GM19395 (cell line): ENCODE results near the gene BIRC7.
"Not testable (repeated sequence)": the region's sequence is repeated elsewhere in the genome, so short reads cannot be mapped to it uniquely, and the experiment has no call there.

ENCODE experiments used
- ATAC-seq: cut with Tn5 transposase; IDR thresholded peaks from one replicate; pipeline ENCODE4 v1.9.1; 2021; ENCODE audit warnings: mild to moderate bottlenecking, moderate library complexity; ENCODE audit not compliant: unreplicated experiment

Gene BIRC7

GRCh38 chr20:63246490-63247288 lies 11.0 kb downstream of the BIRC7 start:
- no peak for ATAC-seq

- ATAC-seq = no peak
These were observed 12.0 kb downstream of the BIRC7 start for GRCh38 chr20:63247671-63248228.

- no peak for ATAC-seq
These were observed 13.3 kb downstream of the BIRC7 start for GRCh38 chr20:63248835-63249591.

- ATAC-seq = no peak
These were observed 14.2 kb downstream of the BIRC7 start for GRCh38 chr20:63249891-63250290.

GRCh38 chr20:63251350-63251749 lies 15.6 kb downstream of the BIRC7 start:
- ATAC-seq = not testable (repeated sequence)

- no peak for ATAC-seq
These were observed 16.6 kb downstream of the BIRC7 start for GRCh38 chr20:63252284-63252711.

- ATAC-seq = no peak
These were observed 17.3 kb downstream of the BIRC7 start for GRCh38 chr20:63253065-63253437.

GRCh38 chr20:63253438-63254231 lies 17.9 kb downstream of the BIRC7 start:
- ATAC-seq = no peak

- no peak for ATAC-seq
These were observed 18.5 kb downstream of the BIRC7 start, which contains the start of gene NKAIN4 for GRCh38 chr20:63254232-63254605. NKAIN4 (minus strand) TSS chr20:63254463; CDS start chr20:63254450, 13 bp downstream.

GRCh38 chr20:63254606-63255384 lies 19.1 kb downstream of the BIRC7 start:
- ATAC-seq = no peak

- ATAC-seq = no peak
These were observed 20.4 kb downstream of the BIRC7 start for GRCh38 chr20:63255931-63256704.

GRCh38 chr20:63256954-63257353 lies 21.2 kb downstream of the BIRC7 start:
- ATAC-seq = no peak

- no peak for ATAC-seq
These were observed 21.9 kb downstream of the BIRC7 start for GRCh38 chr20:63257629-63258028.

- ATAC-seq = no peak
These were observed 23.1 kb downstream of the BIRC7 start for GRCh38 chr20:63258781-63259180.

- ATAC-seq = no peak
These were observed 24.2 kb downstream of the BIRC7 start for GRCh38 chr20:63259734-63260460.

- no peak for ATAC-seq
These were observed 24.8 kb downstream of the BIRC7 start for GRCh38 chr20:63260521-63260920.

- no peak for ATAC-seq
These were observed 25.5 kb downstream of the BIRC7 start for GRCh38 chr20:63261060-63261794.
